HG02885 (cell line): ENCODE results near the gene DYNLT2B.
"Not testable (repeated sequence)": the region's sequence is repeated elsewhere in the genome, so short reads cannot be mapped to it uniquely, and the experiment has no call there.

Experiments used
- ATAC-seq: cut with Tn5 transposase; IDR thresholded peaks from one replicate; pipeline ENCODE4 v1.9.1; 2021; ENCODE audit warnings: mild to moderate bottlenecking; ENCODE audit not compliant: unreplicated experiment, poor library complexity

Gene DYNLT2B

DNA sequence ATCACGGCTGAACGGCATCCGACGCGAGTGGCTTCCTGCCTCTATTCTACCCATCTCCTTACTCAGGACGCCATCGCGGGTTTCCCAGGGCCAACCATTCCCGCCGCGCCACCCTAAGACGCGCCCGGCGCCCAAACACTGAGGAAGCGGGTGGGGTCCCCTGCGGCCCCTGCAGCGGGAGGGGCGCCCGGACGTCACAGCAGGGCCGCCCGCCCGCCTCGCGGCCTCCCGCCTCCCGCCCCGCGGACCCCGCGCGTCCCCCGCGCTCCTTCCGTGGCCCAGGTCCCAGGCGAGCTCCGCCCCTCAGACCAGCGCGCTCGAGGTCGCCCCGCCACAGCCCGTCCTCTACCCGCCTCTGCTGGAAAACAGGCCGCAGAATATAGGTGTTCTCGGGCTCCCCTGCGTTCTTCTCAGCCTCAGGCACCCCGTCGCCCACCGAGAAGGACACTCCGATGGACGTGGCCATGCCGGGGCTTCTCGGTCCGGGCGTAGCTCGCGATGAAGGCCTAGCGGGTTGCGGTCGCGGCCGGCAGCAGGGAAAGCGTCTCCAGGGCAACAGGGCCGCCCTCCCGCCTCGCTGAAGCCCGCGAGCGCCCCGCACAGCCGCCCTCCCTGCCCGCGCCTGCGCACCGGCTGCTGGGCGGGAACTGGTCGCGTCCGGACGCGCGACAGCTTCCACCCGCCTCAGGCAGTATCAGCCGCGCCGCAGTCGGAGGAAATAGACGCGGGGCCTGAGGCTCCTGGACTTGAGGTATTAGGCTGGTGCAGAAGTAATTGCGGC is at the start of gene DYNLT2B:
TSS of gene DYNLT2B (minus strand) at position 554 of the 781 bp plus-strand sequence. CDS start at position 466, 88 bp downstream.
- ATAC-seq, result peak; percentile 90

- ATAC-seq, result no peak
These were observed 47.7 kb upstream of the DYNLT2B start for GRCh38 chr3:196365736-196366135.

- no peak for ATAC-seq
These were observed 42.5 kb upstream of the DYNLT2B start for GRCh38 chr3:196360586-196360985.

GRCh38 chr3:196358540-196358939 is 40.5 kb upstream of the DYNLT2B start:
- ATAC-seq, result not testable (repeated sequence)

GRCh38 chr3:196357905-196358304 is 39.9 kb upstream of the DYNLT2B start:
- no peak for ATAC-seq

DNA sequence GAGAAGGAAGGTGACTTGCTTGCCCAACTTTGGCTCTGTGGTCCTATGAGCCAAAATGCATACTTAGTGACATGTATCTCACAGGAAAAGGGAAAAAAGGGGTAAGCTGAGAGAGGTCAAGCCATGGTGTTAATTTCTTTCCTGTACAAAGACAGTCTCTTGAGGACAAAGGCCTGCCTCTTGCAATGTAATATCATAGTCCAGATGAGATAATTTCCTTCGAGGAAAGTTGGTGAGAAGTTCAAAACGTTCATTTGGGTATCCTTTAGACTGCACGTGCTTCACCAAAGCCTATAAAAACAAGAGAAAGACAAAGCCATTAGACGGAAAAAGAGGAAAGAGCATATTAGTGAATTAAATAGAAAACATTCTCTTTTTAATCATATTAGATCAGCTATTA is 38.5 kb upstream of the DYNLT2B start:
- no peak for ATAC-seq

DNA sequence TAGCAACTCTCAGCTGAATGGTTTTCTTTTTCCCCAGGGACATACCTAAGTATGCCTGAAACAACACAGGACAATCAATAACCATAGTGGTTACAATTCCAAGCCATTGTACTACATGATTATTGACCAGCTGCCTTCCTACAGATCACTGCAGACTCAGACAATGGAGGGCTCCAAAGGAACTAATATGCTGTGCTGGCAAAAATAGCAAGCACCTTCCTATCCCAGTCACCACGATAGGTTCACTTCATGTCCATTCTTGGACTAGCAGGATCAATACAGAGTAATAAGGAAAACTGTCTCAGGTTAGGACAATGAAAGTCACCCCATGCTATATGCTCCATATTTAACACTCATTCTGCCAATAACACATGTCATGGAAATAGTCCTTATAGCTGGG is 37.6 kb upstream of the DYNLT2B start:
- ATAC-seq, result no peak

DNA sequence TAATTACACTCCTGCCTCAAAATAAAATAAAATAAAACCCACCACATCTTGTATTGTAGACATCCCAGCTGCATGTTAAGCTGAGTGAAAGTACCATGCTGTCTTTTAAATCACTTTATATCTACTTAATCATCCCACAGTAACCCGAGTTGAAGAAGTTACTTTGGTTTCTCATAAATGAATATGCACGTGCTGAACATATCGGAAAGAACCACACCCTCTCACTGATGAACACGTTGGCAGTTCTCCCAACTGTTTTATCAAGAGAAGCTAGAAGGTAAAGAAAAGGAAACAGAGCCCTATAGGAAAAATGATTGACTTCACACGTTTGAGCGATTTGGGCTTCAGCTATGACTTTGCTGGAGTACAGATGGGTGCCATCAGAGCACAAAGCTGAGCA is 36.1 kb upstream of the DYNLT2B start:
- ATAC-seq, result no peak

GRCh38 chr3:196351541-196351940 is 33.5 kb upstream of the DYNLT2B start:
- no peak for ATAC-seq

- ATAC-seq, result no peak
These were observed 32.0 kb upstream of the DYNLT2B start for GRCh38 chr3:196350067-196350466.

DNA sequence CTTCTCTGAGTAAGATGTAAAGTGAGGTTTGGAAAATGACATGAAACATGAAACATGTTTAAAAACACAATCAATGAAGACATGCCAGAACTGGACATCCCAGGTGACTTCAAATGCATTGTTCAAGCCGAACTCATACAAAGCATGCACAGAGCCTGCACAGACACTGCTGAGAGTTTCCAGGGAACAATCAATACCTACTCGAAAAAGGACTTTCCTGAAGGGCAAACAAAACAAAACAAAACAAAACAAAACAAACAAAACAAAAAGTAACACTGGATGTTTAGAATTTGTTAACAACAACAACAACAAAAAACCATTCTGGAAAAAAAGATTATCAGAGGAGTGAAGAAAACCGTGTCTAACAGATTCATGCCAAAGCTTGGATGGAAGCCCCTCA is 30.7 kb upstream of the DYNLT2B start:
- no peak for ATAC-seq

GRCh38 chr3:196344663-196345062 is 26.6 kb upstream of the DYNLT2B start:
- no peak for ATAC-seq

DNA sequence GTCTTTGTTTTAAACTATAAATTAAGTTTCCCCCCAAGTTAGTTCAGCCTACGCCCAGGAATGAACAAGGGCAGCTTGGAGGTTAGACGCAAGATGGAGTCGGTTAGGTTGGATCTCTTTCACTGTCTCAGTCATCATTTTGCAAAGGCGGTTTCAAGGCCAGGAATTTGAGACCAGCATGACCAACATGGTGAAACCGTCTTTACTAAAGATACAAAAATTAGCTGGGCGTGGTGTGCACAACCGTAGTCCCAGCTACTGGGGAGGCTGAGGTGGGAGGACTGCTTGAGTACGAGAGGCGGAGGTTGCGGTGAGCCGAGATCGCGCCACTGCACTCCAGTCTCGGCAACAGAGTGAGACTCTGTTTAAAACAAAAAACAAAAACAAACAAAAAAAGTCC is 25.9 kb upstream of the DYNLT2B start:
- ATAC-seq, result not testable (repeated sequence)

- ATAC-seq, result no peak
These were observed 23.1 kb upstream of the DYNLT2B start for GRCh38 chr3:196341137-196341536.

DNA sequence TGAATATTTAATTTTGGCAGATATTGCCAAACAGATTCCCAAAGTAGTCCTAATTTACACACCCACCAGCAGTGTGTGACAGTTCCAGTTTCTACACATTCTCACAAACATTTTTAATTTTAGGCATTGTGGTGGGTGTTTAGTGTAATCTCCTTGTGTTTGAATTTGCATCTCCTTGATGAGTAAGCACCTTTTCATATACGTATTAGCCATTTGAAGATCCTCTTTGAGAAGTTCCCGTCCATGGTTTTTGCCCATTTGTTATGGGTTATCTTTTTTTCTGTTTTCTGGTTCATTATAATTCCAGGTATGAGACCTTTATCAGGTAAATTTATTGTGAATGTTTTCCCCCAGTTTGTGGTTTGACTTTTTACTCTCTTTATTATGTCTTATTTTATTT is 22.4 kb upstream of the DYNLT2B start:
- no peak for ATAC-seq

- no peak for ATAC-seq
These were observed 21.6 kb upstream of the DYNLT2B start for GRCh38 chr3:196339493-196340254.

DNA sequence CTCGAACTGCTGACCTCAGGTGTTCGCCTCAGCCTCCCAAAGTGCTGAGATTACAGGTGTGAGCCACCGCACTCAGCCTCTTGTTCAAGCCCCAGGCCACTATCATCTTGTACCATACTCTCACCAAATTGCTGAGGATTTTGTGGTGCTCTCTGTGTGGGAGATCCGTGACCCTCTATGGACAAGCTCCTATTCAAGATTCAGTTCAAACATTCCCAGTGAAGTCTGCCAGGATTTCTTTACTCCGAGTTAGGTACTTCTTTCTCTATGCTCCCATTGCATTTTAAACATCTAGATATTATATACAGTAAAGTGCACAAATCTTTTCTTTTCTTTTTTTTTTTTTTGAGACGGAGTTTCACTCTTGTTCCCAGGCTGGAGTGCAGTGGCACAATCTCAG is 21.0 kb upstream of the DYNLT2B start:
- ATAC-seq, result no peak

DNA sequence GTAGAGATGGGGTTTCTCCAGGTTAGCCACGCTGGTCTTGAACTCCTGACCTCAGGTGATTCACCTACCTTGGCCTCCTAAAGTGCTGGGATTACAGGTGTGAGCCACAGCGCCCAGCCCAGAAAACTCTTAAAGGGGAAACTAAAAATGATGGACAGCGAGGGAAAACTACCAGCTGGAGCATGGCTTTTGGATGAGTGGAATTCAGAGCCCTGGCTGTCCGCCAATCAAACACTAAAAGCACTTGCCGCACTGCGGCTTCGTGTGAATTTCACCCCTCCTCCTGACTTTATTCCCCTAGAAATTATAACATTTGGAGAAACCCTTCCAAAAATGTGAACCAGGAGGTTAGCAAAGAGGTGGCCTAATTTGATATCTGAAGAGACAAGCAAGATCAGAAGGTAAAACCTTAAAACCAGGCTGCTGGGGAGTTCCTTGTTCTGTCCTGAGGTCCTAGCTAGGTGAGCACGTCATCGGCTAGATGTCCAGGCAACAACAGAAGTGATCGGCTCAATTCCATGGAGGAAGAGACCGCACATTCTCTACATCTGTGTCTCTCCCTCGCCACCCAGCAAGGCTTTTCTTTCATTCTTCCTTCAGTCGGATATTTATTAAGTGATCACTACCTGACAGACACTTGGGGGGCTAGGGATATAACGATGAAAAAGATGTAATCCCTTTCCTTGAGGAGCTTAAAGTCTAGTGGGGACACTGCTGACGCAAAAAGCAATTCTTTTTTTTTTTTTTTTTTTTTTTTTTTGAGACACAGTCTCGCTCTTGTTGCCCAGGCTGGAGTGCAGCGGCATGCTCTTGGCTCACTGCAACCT is 18.5 kb upstream of the DYNLT2B start:
- no peak for ATAC-seq

DNA sequence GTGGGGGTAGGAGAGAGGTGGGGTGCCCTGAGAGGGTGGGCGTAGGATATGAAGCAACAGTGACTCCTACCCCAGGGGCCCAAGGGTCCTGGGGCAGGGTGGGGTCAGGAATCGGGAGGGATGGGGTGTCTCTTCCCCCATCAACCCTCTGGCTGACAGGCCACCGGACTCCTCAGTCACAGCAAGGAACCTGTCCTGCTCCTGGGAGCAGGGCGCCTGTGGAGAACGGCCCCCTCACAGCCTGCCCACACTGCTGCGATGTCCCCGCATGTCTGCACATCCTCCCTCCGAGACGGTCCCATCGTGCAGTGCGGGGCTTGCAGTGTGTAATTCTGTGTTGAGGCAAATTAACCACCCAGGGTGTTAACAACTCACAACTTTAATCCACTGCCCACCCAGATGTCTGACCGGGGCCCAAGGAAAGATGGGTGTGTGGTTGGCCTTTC is 17.5 kb upstream of the DYNLT2B start:
- no peak for ATAC-seq

GRCh38 chr3:196334982-196335381 is 16.9 kb upstream of the DYNLT2B start:
- no peak for ATAC-seq

DNA sequence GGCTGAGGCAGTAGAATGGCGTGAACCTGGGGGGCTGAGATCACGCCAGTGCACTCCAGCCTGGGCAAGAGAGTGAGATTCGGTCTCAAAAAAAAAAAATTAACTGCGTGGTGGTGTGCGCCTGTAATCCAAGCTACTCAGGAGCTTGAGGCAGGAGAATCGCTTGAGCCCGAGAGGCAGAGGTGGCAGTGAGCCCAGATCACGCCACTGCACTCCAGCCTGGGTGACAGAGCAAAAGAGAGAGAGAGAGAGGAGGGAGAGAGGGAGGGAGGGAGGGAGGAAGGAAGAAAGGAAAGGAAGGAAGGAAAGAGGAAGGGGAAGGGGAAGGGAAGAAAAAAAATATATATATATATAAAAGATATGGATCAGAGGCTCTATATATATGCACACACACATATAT is 14.1 kb upstream of the DYNLT2B start:
- no peak for ATAC-seq
